A673 (cell line): ENCODE measurements around the gene CBX4. TPM values are rescaled to one million over a fixed set of nuclear protein-coding genes. Genes with fewer than 3 reads are reported as not detected.

Experiments
- BruUV-seq: library from RNA; stranded (reverse); fragments of 400-500 nt; replicated peaks from 2 replicates; lab custom pipeline; 2021; lab: Mats Ljungman, UMichigan
- CTCF ChIA-PET: fragments of 300-600 bp; sonication (Branson Sonifier 250); formaldehyde crosslinking; loops from one replicate; lab custom pipeline; 2022; ENCODE audit warnings: antibody characterized with exemption; lab: Charles Lee
- POLR2A ChIA-PET: fragments of 300-600 bp; sonication (Branson Sonifier 250); formaldehyde crosslinking; loops from one replicate; lab custom pipeline; 2022; ENCODE audit warnings: antibody characterized with exemption; ENCODE audit not compliant: low non-redundant PET; lab: Charles Lee
- DNase-seq: peaks from one replicate; pipeline ENCODE4 v3.0.0-alpha.2; 2015; ENCODE audit warnings: low spot score
- H3K27ac ChIP-seq: fragments of 200-600 bp; sonication (generic); 2 replicates; pipeline ENCODE4 v1.5.1; 2016; ENCODE audit warnings: mixed run types, low read depth, mild to moderate bottlenecking, mixed read lengths, antibody characterized with exemption, low read length; ENCODE audit not compliant: poor library complexity, severe bottlenecking
- H3K27me3 ChIP-seq: fragments of 200-600 bp; sonication (generic); replicated peaks from 2 replicates; pipeline ENCODE4 v1.6.1; 2017; ENCODE audit warnings: mixed run types, low read depth, mild to moderate bottlenecking, mixed read lengths, antibody characterized with exemption, low read length; ENCODE audit not compliant: insufficient read depth, poor library complexity
- H3K36me3 ChIP-seq: fragments of 200-600 bp; sonication (generic); 2 replicates; pipeline ENCODE4 v1.6.1; 2016; ENCODE audit warnings: mixed run types, mild to moderate bottlenecking, mixed read lengths, antibody characterized with exemption, low read length; ENCODE audit not compliant: insufficient read depth, poor library complexity, severe bottlenecking
- H3K4me1 ChIP-seq: fragments of 200-600 bp; sonication (generic); 2 replicates; pipeline ENCODE4 v1.6.1; 2017; ENCODE audit warnings: mixed run types, mild to moderate bottlenecking, mixed read lengths, antibody characterized with exemption, low read length; ENCODE audit not compliant: insufficient read depth, poor library complexity, severe bottlenecking
- H3K4me3 ChIP-seq: fragments of 200-600 bp; sonication (generic); 2 replicates; pipeline ENCODE4 v1.5.1; 2016; ENCODE audit warnings: low read depth, mixed run types, mild to moderate bottlenecking, mixed read lengths, low read length; ENCODE audit not compliant: poor library complexity, severe bottlenecking
- H3K9me3 ChIP-seq: fragments of 200-600 bp; sonication (generic); 2 replicates; pipeline ENCODE4 v1.6.1; 2016; ENCODE audit warnings: mixed run types, low read depth, mild to moderate bottlenecking, mixed read lengths, antibody characterized with exemption, low read length; ENCODE audit not compliant: poor library complexity, severe bottlenecking
- CTCF ChIP-seq: fragments of 300-800, 200-600 bp; sonication (generic); conservative IDR thresholded peaks from 2 replicates; pipeline ENCODE4 v1.5.1; 2017; ENCODE audit warnings: low read depth, mild to moderate bottlenecking, antibody characterized with exemption, low read length, moderate library complexity, mixed read lengths
- EZH2 ChIP-seq: fragments of 200-600 bp; sonication (generic); IDR thresholded peaks from 2 replicates; pipeline ENCODE4 v1.6.1; 2017; ENCODE audit warnings: borderline replicate concordance, low read depth, mild to moderate bottlenecking, mixed read lengths, antibody characterized with exemption, low read length; ENCODE audit not compliant: poor library complexity, severe bottlenecking
- intact Hi-C: fragments of 100-400 bp; cut with micrococcal nuclease; formaldehyde crosslinking; loops from one replicate; pipeline ENCODE4 v1.10.0; 2022; ENCODE audit not compliant: unreplicated experiment
- total RNA-seq: library from RNA; stranded (reverse); gene quantifications from 2 replicates; pipeline ENCODE4 v1.2.3, GENCODE V29; 2021

CBX4 gene
- total RNA-seq, 1 experiment from 2014 or later, result 42.6 TPM

GRCh38 chr17:79803997-79804855 is 35.0 kb downstream of the CBX4 start:
- H3K9me3 ChIP-seq, result no peaks in the 10 kb centered on the region
- H3K27me3 ChIP-seq, result no peaks in the 10 kb centered on the region
- intact Hi-C loops, result no loop called here
- no TSS peak for BruUV-seq
- H3K36me3 ChIP-seq, result no peaks in the 10 kb centered on the region
- ChIA-PET POLR2A (no interaction called here), CTCF (no interaction called here)
- H3K27ac ChIP-seq, result peak overlapping the region; percentile 43
- DNase-seq, result peak; percentile 67
- peak overlapping the region; percentile 35 for H3K4me3 ChIP-seq
- H3K4me1 ChIP-seq, result peaks cover 50% of the 10 kb centered on the region
- TF ChIP-seq EZH2 (no peak), CTCF (no peak)

- BruUV-seq, result no TSS peak
- H3K27me3 ChIP-seq, result no peaks in the 10 kb centered on the region
- H3K36me3 ChIP-seq, result no peaks in the 10 kb centered on the region
- POLR2A ChIA-PET, result no interaction called here
- H3K9me3 ChIP-seq, result no peaks in the 10 kb centered on the region
- intact Hi-C loops, result no loop called here
- H3K4me3 ChIP-seq, result peak overlapping the region; percentile 35
- no peak for DNase-seq
- TF ChIP-seq EZH2, result no peak
- no peak for TF ChIP-seq CTCF
- CTCF ChIA-PET, result no interaction called here
- H3K27ac ChIP-seq, result peak overlapping the region; percentile 43
- H3K4me1 ChIP-seq, result peaks cover 57% of the 10 kb centered on the region
These were observed 35.7 kb downstream of the CBX4 start for GRCh38 chr17:79803421-79803996.

DNA sequence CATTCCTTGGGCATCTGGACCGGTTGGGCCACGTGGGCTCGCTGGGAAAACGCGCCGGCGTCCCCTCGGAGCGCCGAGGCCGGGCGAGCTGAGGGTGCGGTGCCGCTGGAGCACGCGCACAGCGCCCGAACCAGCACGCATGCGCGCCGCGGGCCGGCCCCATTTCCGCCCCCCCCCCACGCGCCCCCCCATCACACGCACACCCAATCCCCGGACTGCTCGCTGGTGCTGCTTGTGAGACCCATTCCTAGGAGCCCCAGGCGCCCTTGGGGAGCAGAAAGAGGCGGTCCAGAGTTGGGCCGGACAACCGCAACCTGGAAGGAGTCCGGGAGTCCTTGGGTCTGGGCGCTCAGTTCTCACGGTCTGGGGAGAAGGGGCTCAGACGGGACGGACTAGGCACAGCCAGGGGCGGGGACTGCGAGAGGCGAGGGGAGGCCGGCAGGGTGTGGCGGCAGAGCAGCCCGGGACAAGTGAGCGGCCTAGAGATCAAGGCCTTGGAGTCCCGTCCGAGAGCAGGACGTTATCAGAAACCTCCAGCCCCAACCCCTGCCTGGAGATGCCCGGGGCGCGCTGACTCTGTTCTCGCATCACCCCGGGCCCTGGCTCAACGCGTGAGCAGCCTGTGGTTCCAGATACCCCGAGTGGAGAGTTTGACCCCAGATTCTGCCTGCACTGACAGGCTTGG is 36.4 kb downstream of the CBX4 start:
- BruUV-seq, result no TSS peak
- Histone ChIP-seq H3K4me3 (no peak overlapping the region), H3K36me3 (no peaks in the 10 kb centered on the region), H3K9me3 (no peaks in the 10 kb centered on the region), H3K27ac (no peak overlapping the region), H3K27me3 (no peaks in the 10 kb centered on the region), H3K4me1 (peaks cover 64% of the 10 kb centered on the region)
- intact Hi-C loops, result no loop called here
- no peak for TF ChIP-seq EZH2
- no peak for TF ChIP-seq CTCF
- DNase-seq, result no peak
- ChIA-PET POLR2A (no interaction called here), CTCF (no interaction called here)
